SHP77 treated with DMSO at 0.1 percent for 48 hours (cell line): ENCODE results near the gene DLG1.

Source experiments
- DNase-seq: peaks from one replicate; lab custom pipeline; 2025; lab: John Stamatoyannopoulos, UW

DLG1 gene

DNA sequence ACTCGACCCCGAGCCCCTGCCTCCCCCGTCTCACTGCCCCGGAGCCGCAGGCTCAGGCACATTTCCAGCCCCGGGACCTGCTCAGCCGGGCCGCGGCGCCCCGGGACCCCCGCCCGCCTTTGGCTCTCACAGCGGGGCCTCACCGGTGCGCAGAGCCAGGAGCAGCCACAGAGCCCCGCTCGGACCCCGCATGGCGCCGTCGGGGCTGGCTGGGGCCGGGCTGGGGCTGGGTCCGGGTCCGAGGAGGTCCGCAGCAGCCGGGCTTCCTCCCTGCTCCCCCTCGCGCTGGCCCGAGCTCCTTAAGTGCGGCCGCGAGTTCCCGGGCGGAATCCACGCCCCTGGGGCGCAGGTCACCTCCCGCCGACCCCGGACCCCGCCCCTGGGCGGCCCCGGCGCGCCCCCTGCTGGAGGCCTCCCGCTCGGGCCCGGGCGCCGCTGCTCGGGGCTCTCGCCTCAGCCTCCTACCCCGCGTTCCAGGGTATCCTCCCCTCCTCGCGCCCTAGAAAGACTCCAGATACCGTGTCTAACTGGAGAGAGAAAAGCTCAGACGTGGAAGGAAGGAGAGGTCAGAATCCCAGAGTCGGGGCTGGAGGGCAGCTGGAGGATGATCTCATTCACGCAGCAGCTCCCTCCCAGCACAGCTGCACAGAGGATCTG lies 268.8 kb downstream of the DLG1 start, which contains the start of gene MELTF:
Gene MELTF, minus strand, starts transcription at position 307 of the 657 bp plus-strand sequence. Its CDS starts 115 bp downstream, at position 192.
- DNase-seq, result no peak

DNA sequence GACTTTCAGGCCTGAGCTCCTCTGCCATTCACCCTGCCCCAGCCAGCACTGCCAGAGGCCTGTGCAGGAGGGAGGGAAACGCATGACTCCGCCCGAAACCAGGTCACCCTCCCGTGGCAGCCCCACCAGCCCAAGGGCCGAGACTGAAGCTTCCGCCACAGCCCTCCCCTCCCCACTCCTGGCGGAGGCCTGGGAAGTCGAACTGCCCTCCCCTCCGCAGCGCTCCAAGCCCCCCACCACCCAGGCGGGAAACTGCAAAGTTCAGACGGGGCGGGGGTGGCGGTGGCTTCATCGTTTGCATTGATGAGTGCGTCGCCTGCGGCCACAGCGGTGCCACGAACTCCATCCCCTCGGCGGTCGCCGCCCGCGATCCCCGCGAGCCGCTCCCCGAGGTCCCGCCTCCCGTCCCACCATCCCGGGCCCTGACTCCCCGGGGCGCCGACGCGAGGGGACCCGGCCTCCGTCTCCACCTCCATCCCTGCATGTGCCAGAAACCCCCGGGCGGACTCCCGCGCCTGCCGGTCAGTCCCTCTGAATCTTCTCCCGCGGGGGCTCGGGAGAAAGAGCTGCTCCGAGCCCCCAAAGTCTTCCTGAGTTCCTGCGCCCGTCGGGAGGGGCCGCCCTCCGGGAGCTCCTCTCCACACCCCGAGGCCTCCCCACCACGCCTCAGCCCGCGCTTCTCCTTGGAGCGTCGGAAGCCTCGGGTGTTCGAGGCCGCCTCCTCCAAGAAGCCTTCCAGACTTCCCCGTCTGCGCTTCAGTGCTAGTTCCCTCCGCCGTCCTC lies 269.5 kb downstream of the DLG1 start:
- DNase-seq, result no peak

DNA sequence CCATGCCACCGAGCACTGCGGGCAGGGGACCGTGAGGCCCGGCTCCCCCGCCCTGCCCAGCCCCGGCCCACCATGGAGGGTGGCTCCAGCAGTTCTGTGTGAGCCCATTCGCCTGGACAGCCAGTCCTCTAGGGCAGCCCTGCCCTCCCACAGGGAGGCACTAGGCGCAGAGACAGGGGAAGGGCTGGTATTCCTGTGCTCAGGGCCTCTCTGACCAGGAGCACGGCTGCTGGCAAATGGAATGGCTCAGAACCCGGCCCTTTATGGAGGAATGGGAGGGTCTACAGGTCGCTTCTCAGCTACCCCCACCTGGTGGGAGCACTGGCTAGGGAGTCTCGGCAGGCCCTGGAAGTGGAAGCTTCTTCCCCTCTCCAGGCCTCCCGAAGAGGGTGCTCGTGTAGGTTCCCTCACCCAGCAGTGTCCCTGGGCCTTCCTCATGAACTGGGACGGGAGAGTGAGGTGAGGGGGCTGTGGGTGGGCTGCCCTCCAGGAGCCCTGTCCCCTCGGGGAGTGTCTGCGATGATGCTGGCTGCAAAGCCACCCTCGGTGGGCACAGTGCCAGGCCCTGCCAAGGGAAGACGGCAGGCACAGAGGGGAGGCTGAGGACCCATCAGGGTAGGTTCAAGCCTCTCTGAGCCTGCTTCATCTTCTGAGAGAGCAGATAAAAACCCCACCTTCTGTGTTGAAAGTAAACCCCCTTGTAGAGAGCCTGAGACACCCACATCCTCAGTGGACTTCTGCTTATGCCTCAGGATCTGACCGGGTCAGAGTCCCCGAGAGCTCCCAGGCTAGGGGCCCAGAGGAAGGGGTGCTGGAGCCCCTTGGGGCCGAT lies 270.3 kb downstream of the DLG1 start:
- no peak for DNase-seq

DNA sequence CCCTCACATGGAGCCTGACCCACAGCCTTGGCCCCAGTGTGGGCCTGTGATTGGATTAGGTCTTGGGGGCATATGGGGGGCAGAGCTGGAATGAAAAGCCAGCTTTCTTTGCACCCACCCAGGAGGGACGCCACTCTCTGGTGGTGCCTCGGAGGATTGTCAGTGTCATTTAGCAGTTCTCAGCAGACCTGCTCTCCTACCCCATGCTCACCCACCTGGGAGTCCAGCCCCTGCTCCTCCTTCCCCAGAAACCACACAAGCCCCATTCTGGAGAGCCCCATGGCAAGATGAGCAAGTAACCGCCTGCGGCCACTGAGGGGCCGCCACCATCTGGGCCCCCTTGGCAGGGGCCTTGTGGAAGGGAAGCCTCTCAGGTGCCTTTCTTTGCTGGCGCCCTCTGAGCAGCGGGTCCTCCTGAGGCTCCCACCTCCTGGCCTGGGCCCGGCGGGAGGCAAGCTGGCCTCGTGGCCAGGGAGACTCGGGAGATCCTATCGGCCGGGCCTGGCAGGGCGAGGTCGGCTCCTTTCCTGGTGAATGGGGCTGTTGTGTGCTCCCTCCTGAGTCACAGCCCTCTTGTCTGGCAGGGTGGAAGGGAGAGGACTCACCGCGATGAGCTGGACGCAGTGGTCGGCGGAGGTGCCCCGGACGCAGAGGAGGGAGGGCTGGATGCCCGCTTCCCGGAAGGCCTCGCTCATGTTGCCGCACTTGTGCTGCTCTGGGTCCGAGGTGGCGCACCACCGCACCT lies 271.1 kb downstream of the DLG1 start:
- DNase-seq, result no peak

- no peak for DNase-seq
Observed at GRCh38 chr3:197026481-197026866, 271.9 kb downstream of the DLG1 start.

GRCh38 chr3:197025736-197026480 lies 272.5 kb downstream of the DLG1 start:
- DNase-seq, result no peak

GRCh38 chr3:197024881-197025735 lies 273.3 kb downstream of the DLG1 start:
- no peak for DNase-seq

DNA sequence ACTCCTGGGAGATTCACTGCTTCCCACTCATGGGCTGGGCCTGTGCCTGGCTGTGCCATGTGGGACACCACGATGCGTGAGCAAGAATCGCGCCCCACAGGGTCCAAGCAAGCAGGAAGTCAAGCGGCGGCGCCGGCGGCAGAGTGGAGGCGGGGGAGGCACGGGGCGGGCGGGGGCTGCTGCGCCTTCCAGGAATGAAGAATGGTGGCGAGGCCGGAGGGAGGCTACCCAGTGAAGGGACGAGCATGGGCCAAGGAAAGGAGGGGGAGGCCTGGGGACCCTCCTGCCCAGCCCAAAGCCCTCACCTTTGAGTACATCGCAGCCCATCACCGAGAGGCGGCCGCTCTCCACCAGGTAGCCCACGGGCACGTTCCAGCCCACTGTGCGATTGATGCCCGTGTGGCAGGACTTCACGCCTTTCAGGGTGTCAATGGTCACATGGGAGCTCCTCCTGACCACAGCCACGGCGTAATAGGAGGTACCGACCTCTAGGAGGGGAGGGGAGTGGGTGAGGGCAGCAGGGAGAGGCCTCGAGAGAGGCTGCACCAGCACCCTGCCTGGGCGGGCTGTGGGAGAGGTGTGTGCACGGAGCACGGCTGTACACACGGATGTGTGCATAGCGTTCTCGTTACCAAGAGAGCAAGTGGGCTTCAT lies 274.3 kb downstream of the DLG1 start:
- DNase-seq, result no peak

- no peak for DNase-seq
Observed at GRCh38 chr3:197023241-197023997, 275.0 kb downstream of the DLG1 start.

- DNase-seq, result no peak
Observed at GRCh38 chr3:197022405-197023231, 275.8 kb downstream of the DLG1 start.

DNA sequence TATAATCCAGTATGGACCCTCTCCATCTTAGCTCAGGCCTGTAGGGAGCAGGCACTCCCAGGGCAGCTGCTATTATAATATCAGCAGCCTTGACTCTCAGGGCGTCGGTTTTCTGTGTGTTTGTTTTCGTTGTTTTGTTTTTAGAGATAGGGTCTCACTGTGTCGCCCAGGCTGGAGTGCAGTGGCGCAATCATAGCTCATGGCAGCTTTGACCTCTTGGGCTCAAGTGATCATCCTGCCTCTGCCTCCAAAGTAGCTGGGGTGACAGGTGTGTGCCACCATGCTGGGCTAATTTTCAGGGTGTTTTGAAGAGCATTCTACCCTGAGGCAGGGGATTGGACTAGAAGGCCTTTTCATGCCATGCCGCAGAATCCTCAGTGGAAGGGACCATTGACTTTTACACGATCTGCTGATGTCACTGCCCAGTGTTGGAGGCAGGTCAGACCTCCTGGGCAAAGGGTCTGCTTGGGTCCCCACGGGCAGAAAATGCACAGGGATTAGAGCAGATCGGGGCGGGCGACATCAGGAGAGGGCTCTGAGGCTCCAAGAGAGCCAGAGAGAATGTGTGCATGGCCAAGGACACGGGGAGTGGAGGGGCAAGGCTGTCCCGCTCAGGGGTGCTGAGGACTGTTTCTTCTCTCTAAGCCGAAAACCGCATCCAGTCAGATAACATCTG lies 276.5 kb downstream of the DLG1 start:
- DNase-seq, result no peak

GRCh38 chr3:197021231-197021630 lies 277.2 kb downstream of the DLG1 start:
- DNase-seq, result no peak

- DNase-seq, result no peak
Observed at GRCh38 chr3:197019535-197019934, 278.9 kb downstream of the DLG1 start.

- no peak for DNase-seq
Observed at GRCh38 chr3:197019021-197019420, 279.4 kb downstream of the DLG1 start.

DNA sequence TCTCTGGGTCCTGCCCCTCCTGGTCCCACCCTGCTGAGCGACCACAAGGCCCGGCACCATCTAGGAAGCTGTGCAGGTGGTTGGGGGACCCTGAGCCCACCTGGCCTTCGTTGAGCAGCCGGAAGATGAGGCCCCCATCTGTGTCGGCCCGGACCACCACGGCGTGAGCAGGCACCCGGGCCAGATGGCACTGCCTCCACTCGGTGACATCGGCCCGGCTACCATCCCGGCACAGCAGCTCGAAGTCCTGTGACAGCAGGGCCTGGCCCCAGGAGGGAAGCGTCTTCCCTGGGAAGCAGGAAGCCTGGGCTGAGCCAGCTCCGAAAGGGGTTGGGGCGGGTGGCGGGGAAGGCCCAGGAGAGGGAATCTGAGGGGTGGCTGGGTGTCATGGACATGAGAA lies 281.4 kb downstream of the DLG1 start:
- DNase-seq, result no peak

DNA sequence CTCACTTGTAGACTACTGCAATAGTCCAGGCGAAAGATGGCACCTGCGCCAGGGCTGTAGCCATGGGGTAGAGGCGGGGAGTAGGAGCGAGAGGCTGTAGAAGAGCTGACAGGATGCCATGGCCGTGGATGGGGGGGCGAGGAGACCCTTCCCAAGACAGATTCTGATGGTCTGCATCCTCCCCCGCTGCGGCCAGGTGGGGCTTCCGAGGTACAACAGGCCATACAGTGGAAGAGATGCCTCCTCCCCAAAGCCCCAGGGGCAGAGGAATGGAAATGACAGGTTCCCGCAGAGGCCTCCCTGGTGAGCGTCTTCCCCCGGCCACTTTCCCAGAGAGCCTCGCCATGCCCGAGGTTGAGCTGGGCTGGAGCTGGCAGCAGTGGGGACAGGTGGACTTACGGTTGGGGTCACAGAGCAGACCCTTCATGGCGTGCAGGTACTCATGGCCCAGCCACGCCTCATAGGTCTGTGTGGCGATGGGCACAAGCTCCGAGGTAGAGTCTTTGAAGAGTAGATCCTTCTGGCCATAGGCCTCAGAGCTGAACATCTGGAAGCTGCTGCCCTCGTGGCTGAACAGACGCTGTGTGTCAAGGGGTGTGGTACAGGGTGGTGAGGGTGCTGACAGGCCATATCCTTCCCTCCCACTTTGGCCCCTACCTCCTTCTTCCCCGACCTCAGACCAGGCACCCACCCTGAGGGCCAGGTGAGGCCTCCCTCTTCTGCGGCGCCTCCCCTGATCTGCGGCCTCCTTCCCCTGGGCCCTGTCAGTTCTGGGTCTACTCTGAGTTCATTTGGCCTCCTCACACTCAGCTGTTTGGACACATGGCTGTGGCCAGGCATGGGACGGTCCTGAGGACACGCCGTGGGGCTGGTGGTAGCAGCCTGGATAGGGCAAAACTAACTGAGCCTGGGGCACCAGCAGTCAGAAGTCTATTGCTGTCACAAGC lies 282.3 kb downstream of the DLG1 start:
- no peak for DNase-seq
